ENCODE data around the gene IFT81.

GRCh38 chr12:110116623-110117022, 7.5 kb upstream of the IFT81 start:
- TF ChIP-seq CTCF (IDR thresholded peaks at IDR 0.05), result no peak
- TF ChIP-seq POLR2A (IDR thresholded peaks at IDR 0.05), result no peak
